GM12801 (cell line): ENCODE measurements around the gene CBLN4.

Experiments
- TF ChIP-seq, protein P1 (sequence below): IDR thresholded peaks from one replicate; pipeline ENCODE4 v1.5.1; 2011; ENCODE audit warnings: control low read depth; ENCODE audit not compliant: insufficient read length; ENCODE audit errors: extremely low read depth

CBLN4 gene

DNA sequence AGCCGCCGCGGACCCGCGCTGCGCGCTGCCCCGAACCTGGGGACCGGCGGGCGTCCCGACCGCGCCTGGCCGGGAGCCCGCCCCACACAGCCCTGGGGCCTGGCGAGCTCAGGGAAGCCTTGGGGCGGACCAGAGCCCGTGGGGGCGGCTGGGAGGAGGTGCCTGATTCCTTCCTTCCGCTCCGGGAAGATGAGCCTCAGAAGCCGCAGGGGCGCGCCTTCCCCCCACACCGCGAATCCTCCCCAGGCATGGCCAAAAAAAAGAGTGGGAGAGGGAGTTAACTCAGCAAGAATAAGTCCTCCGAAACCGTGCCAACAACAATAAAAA, at the start of gene CBLN4:
CBLN4 (minus strand) TSS at position 131 of the 327 bp plus-strand sequence. CDS start 1,348 bp downstream, outside the sequence.
- TF ChIP-seq, protein P1, sequence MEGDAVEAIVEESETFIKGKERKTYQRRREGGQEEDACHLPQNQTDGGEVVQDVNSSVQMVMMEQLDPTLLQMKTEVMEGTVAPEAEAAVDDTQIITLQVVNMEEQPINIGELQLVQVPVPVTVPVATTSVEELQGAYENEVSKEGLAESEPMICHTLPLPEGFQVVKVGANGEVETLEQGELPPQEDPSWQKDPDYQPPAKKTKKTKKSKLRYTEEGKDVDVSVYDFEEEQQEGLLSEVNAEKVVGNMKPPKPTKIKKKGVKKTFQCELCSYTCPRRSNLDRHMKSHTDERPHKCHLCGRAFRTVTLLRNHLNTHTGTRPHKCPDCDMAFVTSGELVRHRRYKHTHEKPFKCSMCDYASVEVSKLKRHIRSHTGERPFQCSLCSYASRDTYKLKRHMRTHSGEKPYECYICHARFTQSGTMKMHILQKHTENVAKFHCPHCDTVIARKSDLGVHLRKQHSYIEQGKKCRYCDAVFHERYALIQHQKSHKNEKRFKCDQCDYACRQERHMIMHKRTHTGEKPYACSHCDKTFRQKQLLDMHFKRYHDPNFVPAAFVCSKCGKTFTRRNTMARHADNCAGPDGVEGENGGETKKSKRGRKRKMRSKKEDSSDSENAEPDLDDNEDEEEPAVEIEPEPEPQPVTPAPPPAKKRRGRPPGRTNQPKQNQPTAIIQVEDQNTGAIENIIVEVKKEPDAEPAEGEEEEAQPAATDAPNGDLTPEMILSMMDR = no peak

DNA sequence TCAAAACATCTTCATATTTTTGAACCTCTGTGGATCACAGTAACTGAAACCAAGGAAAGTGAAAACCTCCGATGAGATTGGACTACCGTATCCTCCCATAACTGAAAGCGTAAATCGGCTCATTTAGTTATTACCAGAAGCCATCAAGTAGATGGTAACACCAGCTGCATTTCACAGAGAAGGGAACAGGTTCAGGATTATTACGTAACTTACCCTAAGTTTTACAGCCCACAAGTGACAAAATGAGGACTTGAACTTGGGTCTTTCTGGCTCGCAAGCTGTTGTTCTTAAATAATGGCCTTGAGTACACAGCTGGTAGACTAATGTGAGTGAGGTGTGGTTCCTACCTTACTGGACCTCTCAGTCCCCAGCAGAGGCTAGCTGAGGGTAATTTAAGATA, 37.9 kb upstream of the CBLN4 start:
- TF ChIP-seq, protein P1 = no peak

DNA sequence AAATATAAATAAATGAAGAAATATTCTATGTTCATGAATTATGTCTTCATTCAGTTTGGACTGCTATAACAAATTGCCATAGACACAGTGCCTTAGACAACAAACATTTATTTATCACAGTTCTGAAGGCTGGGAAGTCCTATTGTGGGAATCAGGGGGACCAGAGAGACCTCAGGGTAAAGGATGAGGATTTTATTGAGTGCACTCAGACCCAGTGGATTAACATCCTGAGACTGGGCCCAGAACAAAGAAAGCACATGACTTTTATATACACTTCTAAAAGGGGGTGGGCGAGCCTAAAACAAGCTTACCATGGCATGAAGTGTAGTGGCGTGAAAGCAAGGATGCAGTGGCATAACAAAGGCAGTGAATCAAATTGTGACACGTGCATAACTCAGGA, 26.9 kb upstream of the CBLN4 start:
- TF ChIP-seq, protein P1 = no peak

DNA sequence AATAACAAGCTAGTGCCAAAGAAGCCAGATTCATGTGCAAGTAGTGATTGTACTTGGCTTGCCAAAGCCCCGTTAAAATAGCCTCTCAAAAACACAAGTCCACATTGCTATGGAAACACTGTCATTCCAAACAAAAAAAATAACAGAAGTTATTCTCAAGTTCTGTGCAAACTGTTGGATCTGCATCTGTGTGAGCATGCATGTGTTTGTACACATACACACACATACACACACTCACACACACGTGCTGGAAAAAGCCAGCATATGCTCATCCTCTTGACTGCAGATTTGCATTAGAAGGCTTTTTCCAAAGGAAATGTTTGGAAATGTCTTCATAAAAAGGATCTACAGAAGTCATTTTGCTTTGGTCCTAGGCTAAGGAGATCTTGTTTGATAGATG, 13.4 kb upstream of the CBLN4 start:
- TF ChIP-seq, protein P1 = no peak

DNA sequence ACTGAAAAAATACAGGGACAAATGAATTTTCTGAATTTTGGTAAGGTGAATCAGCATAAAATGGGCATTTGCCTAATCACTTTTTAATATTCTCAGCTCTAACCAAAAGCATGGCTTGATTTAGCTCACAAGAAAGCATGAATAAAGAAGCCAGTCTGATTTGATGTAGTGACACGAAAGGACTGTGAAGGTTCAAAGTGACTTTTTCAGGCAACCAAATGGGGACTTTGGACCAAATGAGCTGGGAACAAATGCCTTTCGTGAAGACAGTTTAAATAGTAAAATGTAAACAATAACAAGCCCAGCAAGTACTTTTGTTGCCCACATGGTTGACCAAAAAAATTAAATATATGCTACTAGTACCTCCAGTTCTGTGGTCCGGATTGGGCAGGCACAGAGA, 12.9 kb upstream of the CBLN4 start:
- TF ChIP-seq, protein P1 = no peak

DNA sequence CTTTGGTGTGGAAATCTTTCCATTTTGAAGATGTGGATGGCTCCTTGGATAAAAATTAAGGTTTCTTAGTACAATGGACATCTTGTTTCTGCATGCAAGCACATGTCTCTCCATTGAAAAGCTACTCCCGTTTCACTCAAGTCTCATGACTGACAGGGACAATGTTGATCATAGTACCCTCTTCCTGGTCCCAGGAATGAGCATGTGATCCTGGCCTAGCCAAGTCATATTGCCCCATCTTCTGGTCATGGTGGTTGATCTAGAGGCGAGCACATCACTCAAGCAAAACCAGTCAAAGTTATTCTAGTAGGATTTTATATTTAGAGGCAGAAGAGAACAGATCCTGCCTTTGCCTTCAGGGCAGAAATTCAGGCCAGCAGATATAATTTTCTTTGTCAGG, 12.2 kb upstream of the CBLN4 start:
- TF ChIP-seq, protein P1 = no peak

DNA sequence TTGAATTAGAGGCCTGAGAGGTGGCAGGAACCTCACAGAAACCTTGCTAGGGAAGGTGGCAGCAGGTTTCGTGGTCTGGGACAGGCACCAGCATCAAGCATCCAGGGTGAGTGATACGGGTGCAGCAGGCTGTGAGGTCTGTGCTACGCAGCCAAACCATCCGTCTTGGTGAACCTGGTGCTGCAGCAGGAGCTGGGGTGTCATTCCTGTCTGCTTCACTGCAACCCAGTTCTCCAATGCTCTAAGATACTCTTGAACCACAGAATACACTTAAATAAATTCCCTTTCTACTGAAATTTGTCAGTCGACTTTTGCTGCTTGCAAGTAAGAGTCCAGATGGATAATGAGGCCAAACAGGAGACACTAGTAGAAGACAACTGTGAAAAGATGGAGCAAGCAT, 9.7 kb upstream of the CBLN4 start:
- TF ChIP-seq, protein P1 = no peak

DNA sequence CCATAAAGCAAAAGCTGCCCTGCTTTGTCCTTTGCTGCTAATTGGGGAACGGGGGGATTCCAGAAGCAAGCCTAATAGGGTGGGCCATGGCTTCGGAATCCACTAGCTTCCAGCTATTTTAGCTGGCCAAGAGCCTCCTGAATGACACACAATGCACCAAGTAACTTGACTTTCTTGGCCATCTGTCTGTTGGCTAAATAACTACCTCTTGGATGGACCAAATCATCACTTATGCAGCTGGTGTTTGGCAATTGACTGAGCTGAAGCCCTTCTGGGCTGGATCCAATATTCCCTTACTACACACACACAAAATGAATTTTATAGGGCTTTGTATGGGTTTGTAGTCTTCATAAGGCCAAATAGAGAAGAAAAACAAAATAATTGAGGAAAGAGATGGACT, 8.8 kb upstream of the CBLN4 start:
- TF ChIP-seq, protein P1 = no peak
